D721Med (cell line): ENCODE results near the gene KCTD21.

Source experiments
- DNase-seq: peaks from one replicate; pipeline ENCODE4 v3.0.0; 2011; ENCODE audit warnings: low spot score; ENCODE audit not compliant: insufficient read length
- FAIRE-seq: peaks from 2 replicates; lab custom pipeline; 2011; peaks lifted over from hg19 to GRCh38; lab: Jason Lieb, UNC
- TF ChIP-seq, protein P1 (sequence below): IDR thresholded peaks from 2 replicates; pipeline ENCODE4 v1.5.1; 2012; ENCODE audit warnings: mild to moderate bottlenecking, control low read depth; ENCODE audit not compliant: insufficient read depth; ENCODE audit errors: missing control alignments

KCTD21 gene

GRCh38 chr11:78160557-78160956 is 27.9 kb downstream of the KCTD21 start:
- no peak for FAIRE-seq
- DNase-seq: no peak
- TF ChIP-seq, protein P1, sequence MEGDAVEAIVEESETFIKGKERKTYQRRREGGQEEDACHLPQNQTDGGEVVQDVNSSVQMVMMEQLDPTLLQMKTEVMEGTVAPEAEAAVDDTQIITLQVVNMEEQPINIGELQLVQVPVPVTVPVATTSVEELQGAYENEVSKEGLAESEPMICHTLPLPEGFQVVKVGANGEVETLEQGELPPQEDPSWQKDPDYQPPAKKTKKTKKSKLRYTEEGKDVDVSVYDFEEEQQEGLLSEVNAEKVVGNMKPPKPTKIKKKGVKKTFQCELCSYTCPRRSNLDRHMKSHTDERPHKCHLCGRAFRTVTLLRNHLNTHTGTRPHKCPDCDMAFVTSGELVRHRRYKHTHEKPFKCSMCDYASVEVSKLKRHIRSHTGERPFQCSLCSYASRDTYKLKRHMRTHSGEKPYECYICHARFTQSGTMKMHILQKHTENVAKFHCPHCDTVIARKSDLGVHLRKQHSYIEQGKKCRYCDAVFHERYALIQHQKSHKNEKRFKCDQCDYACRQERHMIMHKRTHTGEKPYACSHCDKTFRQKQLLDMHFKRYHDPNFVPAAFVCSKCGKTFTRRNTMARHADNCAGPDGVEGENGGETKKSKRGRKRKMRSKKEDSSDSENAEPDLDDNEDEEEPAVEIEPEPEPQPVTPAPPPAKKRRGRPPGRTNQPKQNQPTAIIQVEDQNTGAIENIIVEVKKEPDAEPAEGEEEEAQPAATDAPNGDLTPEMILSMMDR: no peak

GRCh38 chr11:78158987-78159652 is 29.3 kb downstream of the KCTD21 start:
- DNase-seq: no peak
- TF ChIP-seq, protein P1: no peak
- no peak for FAIRE-seq

GRCh38 chr11:78156127-78156844 is 32.1 kb downstream of the KCTD21 start:
- no peak for FAIRE-seq
- no peak for DNase-seq
- TF ChIP-seq, protein P1: no peak

GRCh38 chr11:78151804-78152203 is 36.6 kb downstream of the KCTD21 start:
- no peak for FAIRE-seq
- TF ChIP-seq, protein P1: no peak
- no peak for DNase-seq

- TF ChIP-seq, protein P1: no peak
- DNase-seq: no peak
- no peak for FAIRE-seq
Measured at GRCh38 chr11:78150754-78151153, 37.7 kb downstream of the KCTD21 start.

GRCh38 chr11:78150346-78150745 is 38.1 kb downstream of the KCTD21 start:
- DNase-seq (no peak), FAIRE-seq (no peak)
- TF ChIP-seq, protein P1: no peak

DNA sequence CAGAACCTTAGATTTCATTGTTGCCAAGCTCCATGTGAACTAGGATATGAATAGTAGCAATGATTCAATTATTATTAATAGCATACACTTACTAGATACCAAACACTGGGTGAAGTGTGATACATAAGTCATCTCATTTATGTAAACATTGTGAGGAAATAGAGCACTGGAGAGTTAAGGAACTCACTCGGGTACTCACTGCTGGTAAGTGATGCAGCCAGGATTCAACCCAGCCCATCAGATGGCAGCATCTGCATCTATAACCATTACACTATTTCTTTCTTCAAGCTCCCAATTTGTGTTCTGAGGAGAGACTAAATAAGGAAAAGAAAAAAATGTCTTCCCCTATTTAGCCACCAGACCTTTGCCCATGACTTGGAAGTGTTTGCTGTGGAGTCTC is 38.8 kb downstream of the KCTD21 start:
- DNase-seq (no peak), FAIRE-seq (no peak)
- TF ChIP-seq, protein P1: peak; percentile 24
